ENCODE data around the gene UNK.

DNA sequence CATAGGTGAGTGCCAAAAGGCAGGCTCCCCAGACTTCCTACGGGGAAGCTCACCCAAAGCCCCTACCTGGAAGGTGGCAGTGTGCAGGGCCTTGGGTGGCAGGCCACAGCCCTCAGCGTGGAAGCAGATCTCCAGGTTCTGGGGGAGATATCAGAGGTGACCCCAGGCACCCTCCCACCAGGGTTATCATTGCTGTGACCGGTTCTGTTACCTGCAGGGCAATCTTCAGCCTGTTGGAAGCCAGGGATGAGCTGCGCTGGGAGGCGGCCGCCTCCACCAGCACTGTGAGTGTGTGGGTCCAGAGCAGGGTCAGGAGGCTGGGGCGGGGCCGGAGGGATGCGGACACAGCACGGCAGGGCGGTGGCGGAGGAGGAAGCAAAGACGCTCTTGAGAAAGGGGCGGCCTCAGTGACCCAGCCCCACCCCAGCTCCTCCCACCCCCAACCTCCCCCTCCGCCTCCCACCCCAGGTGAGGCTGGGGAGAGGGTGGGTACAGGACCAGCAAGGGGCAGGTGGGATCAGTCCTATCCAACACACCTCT is 46.5 kb downstream of the UNK start:
- no peak for TF ChIP-seq GATA2 (IDR thresholded peaks at IDR 0.05; ENCODE audit: low read depth, low read length)
- no peak for TF ChIP-seq GATA3 (IDR thresholded peaks at IDR 0.05; ENCODE audit: low read depth, low read length)

All from SH-SY5Y (cell line).